ENCODE measurements around the gene NOSTRIN. TPM values are rescaled to one million over a fixed set of nuclear protein-coding genes. Genes with fewer than 3 reads are reported as not detected.
"Not testable (repeated sequence)": the region's sequence is repeated elsewhere in the genome, so short reads cannot be mapped to it uniquely, and the experiment has no call there.

Gene NOSTRIN
- total RNA-seq, 1 donor from 2014 or later, result 6.9 TPM

- peak; percentile 20 for DNase-seq
Observed at GRCh38 chr2:168819050-168819715, 16.7 kb downstream of the NOSTRIN start.

DNA sequence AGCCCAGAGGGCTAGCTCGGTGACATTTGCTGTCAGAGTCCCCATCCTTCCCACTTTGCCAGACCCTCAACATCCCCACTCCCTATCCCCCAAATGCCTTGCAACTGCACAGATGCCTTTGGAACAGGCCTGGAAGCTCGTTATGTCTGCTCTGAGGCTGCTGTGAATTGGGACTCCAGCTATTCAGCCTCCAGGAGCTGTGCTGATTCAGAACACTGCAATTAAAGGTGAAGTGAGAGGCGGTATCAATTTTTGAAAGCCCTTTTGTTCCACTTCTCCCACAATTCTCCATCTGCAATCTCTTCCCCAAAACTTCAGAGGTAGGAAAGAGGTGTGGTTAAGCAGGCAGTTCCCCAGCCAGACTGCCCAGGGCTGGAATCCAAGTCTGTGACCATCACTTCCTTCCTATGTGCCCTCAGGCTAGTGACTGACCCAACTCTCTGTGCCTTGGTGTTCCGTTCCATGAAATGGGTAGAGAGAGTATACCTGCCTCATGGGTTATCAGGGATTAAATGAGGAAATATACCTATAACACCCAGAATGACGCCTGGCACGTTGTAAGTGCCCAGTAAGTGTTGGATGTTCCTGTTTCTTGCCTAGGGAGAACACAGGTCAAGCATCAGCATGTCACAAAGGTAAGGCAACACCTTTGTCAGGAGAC lies 17.5 kb downstream of the NOSTRIN start:
- DNase-seq, result no peak

- no peak for DNase-seq
Observed at GRCh38 chr2:168821577-168821976, 19.1 kb downstream of the NOSTRIN start.

DNA sequence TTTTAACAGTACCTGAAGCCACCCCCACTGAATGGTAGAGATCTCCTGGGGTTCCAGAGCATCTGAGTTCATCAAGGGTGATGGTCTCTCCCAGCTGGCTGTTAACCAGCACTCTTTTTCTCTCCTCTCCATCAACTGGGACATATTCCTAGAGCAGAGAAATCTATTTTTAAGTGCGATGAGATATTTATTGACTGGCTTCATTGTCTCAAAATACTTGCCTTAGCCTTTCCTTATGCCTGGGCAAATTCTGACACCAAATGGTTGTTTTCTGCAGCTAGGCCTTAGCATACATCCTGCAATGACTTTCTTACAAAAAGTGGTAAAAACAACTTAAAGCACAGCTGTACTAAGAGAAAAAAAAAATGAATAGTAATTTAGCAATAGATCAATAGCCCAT lies 19.6 kb downstream of the NOSTRIN start:
- DNase-seq, result no peak

DNA sequence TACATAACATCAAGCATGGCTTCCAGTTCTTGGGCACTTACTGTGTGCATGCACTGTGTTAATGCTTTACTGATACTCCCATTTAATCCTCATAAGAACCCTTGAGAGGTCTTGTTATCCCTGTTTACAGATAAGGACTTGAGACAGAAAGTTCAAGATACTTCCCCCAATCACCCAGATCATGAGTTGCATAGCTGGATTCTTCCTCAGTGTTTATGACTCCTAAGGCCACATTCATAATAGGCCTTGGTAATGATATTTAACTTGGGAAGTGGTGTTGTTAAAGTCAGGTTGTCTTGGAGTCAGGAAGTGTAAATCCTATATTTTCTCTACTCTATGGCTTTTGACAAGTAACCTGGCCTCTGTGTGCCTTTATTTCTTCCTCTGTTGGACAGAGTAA lies 22.7 kb downstream of the NOSTRIN start:
- DNase-seq, result no peak

DNA sequence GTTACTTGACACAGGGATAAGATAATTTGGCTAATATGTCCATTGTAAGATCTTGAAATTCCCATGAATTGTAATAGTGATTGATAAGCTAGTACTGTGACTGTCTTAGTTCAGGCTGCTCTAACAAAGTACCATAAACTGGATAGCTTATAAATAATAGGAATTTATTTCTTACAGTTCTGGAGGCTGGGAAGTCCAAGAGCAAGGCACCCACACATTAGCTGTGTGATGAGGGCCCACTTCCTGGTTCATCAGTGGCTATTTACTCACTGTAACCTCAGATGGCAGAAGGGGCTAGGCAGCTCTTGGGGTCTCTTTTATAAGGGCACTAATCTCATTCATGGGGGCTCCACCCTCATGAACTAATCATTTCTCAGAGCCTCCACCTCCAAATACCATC lies 28.5 kb downstream of the NOSTRIN start:
- DNase-seq, result no peak

DNA sequence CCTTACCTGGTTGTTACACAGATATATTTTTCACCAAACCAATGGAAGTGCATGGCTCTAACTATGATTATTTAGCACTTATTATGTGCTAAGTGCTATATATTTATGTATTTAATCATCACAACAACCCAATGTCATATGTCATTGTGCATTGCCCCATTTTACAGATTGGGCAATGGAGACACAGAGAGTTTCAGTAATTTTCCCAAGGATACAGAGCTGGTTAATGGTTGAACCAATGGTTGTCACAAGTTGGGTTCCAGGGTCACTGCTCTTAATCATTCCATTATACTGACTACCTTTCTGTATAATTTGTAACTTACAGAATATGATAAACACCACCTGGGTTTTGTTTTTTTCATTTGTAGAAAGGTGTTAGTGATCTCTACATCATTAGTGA lies 29.2 kb downstream of the NOSTRIN start:
- DNase-seq, result no peak

DNA sequence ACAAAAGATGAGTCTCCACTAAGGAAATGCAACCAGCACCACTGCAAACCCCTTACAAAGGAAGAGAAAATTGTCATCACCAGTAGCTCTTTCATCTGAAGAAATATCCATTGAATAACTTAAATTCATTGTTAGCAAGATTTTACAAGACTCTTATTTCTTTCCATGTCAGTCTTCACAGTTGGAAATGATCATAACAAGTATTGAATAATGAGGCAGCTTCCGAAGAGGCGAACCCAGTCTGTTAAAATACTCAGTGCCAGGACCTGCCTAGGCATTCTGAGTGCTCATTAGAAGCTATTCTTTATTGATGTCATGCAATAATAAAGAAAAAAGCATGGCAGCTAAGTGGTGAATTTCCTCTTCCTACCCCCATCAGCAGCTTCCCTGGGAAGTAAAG lies 33.5 kb downstream of the NOSTRIN start:
- no peak for DNase-seq

DNA sequence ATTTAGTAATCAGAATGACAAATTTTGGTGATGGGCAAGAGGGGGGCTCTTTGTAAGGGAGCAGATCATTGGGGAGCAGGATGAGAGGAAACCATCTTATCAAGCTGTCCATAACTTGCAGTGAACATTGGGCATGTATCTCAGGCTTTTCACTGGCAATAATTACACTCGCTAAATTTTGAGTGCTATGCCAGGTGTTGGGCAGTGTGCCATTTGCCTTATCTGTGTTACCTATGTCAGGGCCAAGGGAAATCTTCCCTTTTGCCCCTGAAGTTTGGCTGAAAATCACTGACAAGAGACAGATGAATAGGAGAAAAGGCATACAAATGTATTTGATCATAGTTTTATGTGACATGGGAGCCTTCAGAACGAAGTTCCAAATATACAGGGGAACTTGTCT lies 39.0 kb downstream of the NOSTRIN start:
- DNase-seq, result no peak

- DNase-seq, result no peak
Observed at GRCh38 chr2:168843253-168843652, 40.8 kb downstream of the NOSTRIN start.

- peak; percentile 20 for DNase-seq
Observed at GRCh38 chr2:168848225-168848624, 45.8 kb downstream of the NOSTRIN start.

DNA sequence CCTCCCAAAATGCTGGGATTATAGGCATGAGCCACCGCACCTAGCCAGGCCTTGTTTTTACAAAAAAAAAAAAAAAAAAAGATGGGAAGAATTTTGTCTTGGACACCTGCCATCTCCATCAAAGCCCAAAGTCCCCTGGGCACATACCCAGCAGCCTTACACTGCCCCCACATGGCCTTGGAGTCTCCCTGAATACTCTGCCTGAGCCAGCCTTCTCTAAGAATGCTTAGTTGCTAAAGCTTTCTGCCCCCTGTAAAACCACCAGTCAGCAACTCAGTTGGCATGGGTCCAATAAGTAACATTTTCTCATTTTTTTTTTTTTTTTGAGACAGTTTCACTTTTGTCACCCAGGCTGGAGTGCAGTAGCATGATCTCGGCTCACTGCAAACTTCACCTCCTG lies 47.2 kb downstream of the NOSTRIN start:
- peak; percentile 51 for DNase-seq

GRCh38 chr2:168850846-168851245 lies 48.4 kb downstream of the NOSTRIN start:
- no peak for DNase-seq

- DNase-seq, result peak; percentile 36
Observed at GRCh38 chr2:168851674-168852320, 49.4 kb downstream of the NOSTRIN start.

DNA sequence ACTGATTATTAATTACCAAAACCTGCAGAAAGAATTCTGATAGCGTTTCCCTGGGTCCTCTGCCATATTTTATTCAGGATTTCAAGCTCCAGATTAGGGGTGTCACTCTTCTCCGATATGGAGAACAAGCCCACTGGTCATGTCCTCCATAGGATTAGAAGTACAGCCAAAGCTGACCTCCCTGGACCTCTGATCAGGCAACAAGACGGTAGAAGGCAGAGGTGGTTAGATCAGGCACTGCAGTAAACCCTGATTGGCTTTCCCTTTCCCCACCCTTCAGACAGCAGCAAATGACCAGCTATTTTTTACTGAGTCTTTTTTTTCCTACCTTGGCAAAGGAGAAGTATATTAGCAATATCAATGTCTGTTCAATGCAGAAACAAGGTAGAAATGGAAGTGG lies 50.0 kb downstream of the NOSTRIN start:
- no peak for DNase-seq

DNA sequence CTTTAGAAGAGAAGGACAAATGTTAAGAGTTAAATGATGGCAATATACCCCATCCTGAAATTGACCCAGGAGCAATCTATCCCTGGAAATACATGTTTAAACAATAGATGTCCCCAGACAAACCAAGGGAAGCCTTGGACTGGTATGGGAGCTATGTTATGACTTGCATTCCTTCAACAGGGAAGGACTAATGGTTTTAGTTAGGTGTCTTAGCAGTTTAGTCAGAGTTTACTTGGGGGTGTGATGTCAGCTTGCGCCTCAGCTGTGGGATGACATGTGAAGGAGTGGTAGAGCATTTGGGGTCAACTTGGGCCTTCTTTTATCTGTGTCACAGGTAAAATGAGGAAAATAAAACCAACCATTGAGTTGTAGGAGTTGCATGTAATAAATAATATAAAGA lies 51.0 kb downstream of the NOSTRIN start:
- DNase-seq, result no peak

DNA sequence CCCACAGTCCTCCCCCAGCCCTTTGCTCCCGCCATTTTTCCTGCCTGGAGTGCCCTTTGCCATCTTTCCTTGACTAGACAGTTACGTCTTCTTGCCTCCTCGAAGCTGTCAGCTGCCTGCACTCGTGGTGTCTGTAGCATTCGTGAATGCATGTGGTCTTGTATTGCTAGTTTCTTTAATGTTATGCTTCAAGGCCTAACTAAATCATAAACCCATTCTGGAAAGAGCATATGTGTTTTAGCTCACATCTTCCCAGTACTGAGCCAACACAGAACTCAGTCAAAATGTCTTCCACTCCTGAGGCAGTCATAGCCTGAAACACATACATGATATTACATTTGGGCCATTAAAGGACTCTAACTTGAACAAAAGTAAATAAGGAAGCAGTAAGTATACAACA lies 52.2 kb downstream of the NOSTRIN start:
- no peak for DNase-seq

DNA sequence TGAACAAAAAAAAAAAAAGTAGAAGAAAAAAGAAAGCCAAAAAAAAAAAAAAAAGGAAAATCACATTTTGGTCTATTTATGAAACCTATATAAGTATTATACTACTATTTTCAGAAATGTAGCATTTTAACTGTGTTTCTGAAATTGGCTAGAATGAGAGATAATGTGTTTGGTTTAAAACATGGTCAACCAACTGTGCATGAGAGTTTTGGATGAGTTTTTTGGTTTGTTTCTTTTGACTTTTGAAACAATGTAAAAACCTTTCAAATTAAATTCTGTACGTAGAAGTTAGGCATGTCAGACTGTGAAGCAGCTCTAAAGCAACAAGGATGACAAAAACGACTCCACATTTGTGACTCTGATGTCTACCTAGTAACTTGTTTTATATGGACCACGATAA lies 53.2 kb downstream of the NOSTRIN start:
- no peak for DNase-seq

DNA sequence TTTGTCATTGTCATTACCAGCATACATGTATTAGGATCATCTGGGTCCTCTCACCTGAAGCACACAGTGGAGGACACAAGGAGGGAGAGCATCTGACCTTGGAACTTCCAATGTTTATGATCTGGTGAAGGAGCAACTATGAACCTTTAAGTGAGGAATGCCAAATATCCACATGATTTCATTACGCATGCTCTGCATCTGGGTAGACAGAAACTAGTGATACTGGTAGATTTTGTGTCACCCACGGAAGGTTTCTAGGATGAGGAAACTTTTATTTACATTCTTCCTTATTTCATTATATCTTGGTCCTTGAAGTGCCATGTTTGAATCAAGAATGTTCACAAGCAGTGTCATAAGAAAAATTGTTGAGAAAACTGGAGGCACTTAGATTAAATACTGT lies 55.7 kb downstream of the NOSTRIN start:
- no peak for DNase-seq

DNA sequence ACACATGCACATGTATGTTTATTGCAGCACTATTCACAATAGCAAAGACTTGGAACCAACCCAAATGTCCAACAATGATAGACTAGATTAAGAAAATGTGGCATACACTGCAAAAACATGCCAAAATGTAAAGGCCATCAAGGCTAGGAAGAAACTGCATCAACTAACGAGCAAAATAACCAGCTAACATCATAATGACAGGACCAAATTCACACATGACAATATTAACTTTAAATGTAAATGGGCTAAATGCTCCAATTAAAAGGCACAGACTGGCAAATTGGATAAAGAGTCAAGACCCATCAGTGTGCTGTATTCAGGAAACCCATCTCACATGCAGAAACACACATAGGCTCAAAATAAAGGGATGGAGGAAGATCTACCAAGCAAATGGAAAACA lies 64.7 kb downstream of the NOSTRIN start:
- DNase-seq, result not testable (repeated sequence)

DNA sequence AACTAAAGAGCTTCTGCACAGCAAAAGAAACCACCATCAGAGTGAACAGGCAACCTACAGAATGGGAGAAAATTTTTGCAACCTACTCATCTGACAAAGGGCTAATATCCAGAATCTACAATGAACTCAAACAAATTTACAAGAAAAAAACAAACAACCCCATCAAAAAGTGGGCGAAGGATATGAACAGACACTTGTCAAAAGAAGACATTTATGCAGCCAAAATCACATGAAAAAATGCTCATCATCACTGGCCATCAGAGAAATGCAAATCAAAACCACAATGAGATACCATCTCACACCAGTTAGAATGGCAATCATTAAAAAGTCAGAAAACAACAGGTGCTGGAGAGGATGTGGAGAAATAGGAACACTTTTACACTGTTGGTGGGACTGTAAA lies 67.9 kb downstream of the NOSTRIN start:
- DNase-seq, result not testable (repeated sequence)

GRCh38 chr2:168870824-168871223 lies 68.4 kb downstream of the NOSTRIN start:
- not testable (repeated sequence) for DNase-seq

DNA sequence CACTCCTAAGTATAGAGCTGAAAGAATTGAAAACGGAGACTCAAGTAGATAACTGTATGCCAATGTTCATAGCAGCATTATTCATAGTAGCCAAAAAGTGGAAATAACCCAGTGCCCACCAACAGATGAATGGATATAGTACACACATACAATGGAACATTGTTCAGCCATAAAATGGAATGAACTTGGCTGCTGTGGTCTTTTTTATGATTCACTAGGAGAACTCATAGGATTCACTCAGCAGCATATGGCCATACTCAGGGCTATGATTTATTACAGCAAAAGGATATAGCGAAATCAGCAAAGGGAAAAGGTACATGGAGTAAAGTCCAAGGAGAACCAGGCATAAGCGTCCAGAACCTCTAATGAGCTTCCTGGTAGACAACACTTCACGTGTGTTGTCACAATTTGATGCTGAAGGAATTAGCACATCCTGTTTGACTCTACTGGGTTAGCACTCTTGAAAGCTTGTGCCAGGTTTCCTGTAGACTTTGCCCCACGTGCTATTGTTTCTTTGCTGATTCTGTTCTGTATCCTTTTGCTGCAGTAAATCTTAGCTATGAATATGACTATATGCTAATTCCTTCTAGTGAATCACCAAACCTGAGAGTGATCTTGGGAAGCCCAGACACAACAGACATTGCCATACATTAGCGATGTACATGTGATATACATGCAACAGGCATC lies 72.1 kb downstream of the NOSTRIN start:
- DNase-seq, result no peak
